Measurements from ENCODE around the gene CLMN. TPM values are rescaled to one million over a fixed set of nuclear protein-coding genes. Genes with fewer than 3 reads are reported as not detected.

Gene CLMN, protein sequence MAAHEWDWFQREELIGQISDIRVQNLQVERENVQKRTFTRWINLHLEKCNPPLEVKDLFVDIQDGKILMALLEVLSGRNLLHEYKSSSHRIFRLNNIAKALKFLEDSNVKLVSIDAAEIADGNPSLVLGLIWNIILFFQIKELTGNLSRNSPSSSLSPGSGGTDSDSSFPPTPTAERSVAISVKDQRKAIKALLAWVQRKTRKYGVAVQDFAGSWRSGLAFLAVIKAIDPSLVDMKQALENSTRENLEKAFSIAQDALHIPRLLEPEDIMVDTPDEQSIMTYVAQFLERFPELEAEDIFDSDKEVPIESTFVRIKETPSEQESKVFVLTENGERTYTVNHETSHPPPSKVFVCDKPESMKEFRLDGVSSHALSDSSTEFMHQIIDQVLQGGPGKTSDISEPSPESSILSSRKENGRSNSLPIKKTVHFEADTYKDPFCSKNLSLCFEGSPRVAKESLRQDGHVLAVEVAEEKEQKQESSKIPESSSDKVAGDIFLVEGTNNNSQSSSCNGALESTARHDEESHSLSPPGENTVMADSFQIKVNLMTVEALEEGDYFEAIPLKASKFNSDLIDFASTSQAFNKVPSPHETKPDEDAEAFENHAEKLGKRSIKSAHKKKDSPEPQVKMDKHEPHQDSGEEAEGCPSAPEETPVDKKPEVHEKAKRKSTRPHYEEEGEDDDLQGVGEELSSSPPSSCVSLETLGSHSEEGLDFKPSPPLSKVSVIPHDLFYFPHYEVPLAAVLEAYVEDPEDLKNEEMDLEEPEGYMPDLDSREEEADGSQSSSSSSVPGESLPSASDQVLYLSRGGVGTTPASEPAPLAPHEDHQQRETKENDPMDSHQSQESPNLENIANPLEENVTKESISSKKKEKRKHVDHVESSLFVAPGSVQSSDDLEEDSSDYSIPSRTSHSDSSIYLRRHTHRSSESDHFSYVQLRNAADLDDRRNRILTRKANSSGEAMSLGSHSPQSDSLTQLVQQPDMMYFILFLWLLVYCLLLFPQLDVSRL
- 0.22 and 0.29 TPM in 2 replicates for total RNA-seq

DNA sequence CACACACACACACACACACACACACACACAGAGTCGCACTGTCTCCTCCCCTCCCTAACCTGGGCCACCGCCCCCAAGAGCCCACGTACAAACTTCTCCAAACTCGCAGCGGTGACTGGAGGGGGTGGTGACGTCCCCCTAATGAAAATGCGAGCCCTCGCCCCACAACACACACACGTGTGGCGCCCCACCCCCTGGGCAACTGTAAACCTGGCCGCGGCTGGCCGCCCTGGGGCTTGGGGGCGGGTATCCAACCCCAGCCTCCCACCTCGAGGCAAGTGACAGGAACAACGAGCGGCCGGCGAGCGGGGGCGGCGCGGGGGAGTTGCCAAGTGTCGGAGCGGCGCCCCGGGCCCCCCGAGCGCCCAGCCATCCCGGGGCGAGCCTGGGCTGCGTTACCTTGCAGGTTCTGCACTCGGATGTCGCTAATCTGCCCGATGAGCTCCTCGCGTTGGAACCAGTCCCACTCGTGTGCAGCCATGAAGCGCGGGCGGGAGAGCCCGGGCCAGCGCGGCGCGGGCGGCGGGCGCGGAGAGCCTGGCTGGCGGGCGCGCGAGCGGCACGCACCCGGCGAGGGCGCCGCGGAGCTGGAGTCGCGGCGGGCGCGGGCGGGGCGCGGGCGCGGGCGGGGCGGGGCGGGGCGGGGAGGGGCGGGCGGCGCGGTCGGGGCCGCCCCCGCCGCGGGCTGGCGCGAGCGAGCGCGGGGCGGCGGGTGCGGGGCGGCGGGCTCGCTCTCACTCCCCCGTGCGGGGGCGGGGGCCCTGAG, at the start of gene CLMN:
CLMN (minus strand) TSS at position 597 of the 766 bp plus-strand sequence; CDS start at position 481, 116 bp downstream.
- intact Hi-C loops (cut with micrococcal nuclease), result loop anchor here (1.0 to 2.0 kb wide), 2 partner anchors 163 to 215 kb away; partner anchors contain the start of gene DICER1

DNA sequence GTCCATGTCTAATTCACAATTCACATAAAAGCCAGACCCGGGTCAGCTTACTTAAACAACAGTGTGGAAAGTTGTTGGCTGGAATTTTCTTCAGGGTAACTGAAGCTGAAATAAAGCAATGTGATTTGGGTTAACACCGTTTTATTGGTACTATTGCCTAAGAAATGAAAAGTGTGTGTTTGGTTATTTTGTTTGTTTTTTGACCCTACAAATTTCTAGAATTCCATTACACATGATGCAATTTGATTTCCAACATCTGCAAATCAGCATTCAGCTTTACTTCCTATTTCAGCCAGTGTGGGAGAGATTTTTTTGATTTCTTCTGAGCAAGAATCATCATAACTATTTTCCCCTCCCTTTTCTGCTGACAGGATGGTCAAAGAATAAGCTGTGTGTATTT, 45.7 kb upstream of the CLMN start:
- intact Hi-C loops (cut with micrococcal nuclease), result loop anchor here (10.0 kb wide), 1 partner anchor 681 kb away; no protein-coding TSS in a partner anchor

DNA sequence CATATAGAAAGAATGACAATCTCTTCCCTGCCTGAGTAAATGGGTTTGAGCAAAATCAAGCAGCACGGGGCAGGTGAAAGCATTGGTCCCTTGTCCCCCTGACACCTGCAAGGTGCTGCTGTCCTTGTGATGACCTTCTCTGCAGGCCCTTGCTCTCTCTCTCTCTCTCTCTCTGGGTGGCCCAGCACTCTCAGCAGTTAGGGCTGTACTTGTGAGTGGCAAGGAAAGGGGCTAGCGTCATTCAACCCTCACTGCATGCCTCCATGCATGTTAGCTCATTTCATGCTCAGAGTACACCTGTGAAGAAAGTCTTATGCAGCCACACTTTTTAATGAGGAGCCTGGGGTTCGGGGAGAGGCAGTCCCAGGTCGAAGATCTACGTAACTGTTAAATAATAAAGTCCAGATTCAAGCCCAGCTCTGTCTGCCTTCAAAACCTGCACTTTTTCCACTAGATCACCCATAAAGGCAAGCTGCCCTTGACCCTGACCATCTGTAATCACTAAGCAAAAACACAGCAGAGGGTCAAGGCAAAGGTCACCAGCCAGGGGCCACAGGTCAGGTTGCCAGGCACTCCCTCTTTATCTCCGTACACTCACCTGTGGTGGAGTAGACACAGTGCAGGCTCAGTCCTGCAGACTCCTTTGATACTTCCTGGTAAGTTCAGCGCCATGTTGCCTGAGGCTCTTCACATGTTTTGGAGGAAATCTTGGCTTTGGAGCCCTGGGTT, 44.9 kb upstream of the CLMN start:
- intact Hi-C loops (cut with micrococcal nuclease), result loop anchor here (10.0 kb wide), 1 partner anchor 680 kb away; no protein-coding TSS in a partner anchor

DNA sequence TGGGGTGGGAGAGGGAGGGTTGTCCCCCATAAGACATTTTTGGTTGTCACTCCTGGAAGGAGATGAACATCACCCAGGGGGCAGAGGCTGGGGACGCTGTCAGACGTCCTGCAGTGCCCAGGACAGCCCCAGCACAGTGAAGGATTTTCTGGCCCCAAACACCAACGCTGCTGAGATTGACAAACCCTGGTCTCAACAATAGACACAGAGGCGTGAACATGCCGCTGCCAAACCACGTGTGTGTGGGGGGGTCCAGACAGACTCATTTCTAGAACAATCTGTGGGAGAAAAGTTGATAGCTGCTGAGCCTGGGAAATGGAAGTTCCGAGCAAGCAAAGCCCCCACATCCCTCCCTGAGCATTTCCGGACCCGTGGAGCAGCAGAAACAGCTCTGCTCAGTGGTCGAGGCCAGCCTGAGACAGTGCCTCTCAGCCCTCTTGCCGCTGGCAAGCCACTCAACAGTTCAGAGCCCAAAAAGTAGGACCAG, 43.8 kb upstream of the CLMN start:
- intact Hi-C loops (cut with micrococcal nuclease), result loop anchor here (10.0 kb wide), 1 partner anchor 679 kb away; no protein-coding TSS in a partner anchor

DNA sequence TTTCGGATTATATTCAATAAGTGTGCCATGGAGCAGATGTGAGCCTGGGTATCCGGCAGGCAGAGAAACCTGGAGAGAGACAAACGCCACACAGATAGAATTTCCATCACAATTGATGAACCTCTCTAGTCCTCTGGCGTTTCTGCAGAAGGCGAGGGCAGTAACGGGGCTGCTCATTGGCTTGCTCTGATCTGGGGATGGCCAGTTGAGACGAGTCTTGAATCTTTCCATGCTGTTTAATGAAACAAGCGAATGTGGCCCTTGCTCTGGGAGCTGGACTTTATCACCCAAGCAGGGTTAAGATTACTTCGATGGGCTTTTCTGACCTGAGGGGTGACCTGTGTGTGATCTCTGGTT, 42.4 kb upstream of the CLMN start:
- intact Hi-C loops (cut with micrococcal nuclease), result loop anchor here (10.0 kb wide), 1 partner anchor 677 kb away; no protein-coding TSS in a partner anchor

DNA sequence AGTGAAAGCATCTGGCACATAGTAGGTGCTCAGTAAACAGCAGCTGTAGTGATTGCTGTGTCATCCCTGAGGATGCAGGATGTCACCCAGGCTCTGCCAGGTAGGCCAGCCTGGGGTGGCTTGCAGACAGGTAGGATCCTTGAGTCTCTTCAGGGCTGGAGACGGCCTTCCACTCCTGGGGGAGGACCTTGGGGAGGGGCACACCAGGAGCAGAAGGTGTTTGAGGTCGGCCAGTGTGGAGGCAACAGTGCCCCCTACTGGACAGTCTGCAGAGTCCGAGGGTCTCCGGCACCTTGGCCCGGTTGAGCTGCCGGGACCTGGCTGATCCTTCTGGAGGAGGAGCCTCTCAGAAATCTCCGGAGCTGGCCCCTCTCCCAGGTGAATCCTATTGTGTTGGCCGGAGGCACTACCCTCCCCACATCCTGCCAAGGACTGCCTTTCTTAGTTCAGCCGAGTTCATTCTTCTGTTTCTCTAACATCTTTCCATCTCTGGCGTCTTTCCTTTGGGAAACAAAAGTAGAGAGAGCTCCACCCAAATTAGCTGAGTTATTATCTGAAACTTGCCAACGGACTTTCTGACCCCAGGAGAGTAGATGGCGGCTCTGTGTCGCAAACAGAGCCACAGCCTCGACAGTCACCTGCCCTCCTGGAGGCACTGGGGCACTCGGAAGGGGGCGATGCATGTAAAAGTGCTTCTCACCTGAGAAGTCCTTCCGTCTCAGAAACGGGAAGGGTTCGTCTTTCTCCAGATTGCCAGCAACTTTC, 41.8 kb upstream of the CLMN start:
- intact Hi-C loops (cut with micrococcal nuclease), result loop anchor here (10.0 kb wide), 1 partner anchor 677 kb away; no protein-coding TSS in a partner anchor

DNA sequence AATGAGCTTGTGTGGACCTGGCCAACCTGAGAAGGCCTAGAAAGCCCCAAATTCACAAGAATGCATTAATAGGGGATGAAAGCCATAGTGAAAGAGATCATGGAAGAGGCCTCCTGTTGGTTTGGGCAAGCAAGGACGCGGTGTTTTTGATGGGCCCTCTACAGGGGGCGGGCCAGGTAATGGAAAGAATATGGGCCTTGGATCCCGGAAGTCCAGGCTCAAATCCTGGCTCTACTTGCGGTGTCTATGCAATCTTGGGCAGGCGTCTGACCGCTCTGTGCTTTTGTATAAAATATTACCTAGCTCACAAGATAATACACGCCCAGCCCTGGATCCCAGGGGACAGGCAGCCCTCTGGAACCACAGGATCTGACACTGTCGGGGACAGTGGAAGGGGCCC, 41.1 kb upstream of the CLMN start:
- intact Hi-C loops (cut with micrococcal nuclease), result loop anchor here (10.0 kb wide), 1 partner anchor 676 kb away; no protein-coding TSS in a partner anchor

DNA sequence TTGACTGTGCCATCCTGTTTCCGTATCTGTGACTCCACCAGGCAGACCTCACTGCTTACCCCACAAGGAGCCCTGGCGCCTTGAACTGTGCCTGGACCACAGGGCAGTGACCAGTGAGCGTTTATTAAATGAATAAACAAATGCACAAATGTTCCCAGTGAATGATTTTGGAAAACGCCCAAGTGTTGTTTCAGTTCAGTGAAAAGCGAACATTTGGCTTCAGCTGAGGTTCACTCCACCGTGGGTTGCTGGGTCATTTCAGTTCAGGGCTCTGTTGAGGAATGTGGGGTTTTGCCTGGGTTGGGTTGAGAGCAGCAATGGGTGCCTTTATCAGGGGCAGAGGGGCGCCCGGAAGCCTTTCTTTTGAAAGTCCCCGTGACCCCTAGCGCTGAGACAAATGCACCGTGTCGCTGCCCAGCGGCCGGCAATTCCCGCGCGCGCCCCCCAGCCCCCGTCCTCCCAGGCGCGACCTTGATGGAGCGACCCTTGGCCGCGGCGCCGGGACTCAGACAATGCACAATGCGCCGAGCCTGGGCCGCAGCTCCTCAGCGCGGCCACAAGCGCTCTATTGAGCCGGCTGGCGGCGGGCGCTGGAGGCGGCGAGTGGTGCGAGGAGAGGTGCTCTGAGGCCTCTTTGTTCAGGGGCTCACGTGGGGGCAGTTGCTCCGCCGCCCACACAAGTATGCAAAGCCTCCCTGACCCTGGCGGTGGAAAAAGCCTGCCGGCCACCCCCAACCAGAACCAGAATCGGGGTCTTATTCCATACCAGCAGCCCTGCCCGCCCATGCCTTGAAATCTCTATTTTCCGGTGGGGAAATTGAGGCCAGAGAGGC, 40.5 kb upstream of the CLMN start:
- intact Hi-C loops (cut with micrococcal nuclease), result loop anchor here (10.0 kb wide), 1 partner anchor 675 kb away; no protein-coding TSS in a partner anchor

DNA sequence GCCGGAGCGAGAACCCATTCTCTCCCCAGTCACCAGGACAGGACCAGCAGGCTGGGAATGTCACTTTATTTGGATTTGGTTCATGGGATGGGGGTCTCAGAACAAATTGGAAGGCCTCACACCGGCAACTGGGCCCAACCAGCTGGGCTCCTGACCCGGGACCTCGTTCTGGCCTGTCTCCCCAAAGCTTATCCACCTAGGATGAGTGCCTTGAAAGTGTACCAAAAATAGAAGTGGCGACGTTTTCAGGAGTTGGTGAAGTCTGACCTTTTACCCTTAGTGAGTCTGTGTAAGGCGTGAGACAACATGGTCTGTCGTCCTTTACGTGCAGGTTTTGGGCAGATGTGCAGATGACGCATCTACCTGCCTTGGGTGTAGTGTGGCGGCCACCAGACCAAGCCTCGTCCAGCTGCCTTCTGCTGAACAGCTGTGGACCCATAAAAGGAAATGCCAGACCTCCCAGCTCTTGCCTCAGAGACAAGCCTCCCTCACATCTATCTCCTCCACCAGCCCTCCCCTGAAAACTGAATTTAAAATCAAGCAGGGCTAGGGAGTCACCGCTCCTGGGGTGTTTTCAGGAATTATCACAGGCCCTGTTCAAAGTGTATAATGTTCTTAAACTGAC, 36.6 kb upstream of the CLMN start:
- intact Hi-C loops (cut with micrococcal nuclease), result no loop called here

DNA sequence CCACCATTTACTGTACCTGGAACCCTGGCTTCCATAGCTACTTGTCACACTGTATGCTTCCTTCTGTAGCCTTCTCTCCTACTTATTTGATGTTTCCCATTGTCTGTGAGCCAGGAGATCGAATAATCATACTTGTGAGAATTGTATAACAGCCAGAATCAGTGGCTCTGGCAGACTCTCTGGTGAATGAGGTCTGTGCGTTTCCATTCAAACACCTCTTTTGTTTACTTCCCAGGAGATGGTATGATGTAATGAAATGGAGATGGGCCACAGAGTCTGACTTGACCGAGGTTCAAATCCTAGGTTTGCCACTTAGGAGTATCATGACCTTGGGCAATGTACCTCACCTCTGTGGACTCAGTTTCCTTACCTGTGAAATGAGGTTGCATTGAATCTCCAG, 35.7 kb upstream of the CLMN start:
- intact Hi-C loops (cut with micrococcal nuclease), result no loop called here

DNA sequence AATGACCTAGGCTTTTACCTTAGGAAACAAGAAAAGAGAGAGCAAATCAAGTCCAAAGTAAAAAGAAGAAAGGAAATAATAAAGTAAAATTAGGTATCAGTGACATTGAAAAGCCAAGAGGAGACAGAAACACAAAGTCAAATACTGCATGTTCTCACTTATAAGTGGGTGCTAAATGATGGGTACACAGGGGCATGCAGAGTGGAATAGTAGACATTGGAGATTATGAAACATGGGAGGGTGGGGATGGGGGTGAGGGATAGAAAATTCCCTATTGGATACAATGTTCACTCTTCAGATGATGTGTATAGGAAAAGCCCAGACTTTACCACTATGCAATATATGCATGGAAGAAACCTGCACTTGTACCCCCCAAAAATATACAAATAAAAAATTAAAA, 35.1 kb upstream of the CLMN start:
- intact Hi-C loops (cut with micrococcal nuclease), result no loop called here

DNA sequence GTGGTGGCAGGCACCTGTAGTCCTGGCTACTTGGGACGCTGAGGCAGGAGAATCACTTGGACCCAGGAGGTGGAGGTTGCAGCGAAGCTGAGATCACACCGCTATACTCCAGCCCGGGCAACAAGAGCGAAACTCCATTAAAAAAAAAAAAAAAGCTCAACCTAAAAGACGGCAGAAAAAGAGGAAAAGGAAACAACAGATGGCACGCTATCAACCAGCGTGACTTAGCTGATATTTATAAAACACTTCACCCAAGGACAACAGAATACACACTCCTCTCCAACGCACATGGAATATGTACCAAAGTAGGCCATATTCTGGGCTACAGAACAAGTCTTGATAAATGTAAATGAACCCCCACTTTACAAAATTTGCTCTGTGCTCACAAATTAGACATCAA, 34.0 kb upstream of the CLMN start:
- intact Hi-C loops (cut with micrococcal nuclease), result no loop called here

DNA sequence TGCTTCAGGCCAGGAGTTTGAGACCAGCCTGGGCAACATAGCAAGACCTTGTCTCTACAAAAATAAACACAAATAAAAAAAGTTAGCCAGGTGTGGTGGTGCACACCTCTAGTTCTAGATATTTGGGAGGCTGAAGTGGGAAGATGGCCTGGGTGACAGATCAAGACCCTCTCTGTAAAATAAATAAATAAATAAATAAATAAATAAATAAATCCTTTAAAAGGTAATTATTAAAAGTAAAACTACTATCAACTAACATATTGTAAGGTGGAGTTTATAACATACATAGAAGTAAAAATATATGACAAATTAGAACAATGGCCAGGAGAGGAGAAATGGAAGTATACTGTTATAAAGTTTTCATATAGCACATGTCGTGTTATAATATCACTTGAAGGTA, 33.3 kb upstream of the CLMN start:
- intact Hi-C loops (cut with micrococcal nuclease), result no loop called here

DNA sequence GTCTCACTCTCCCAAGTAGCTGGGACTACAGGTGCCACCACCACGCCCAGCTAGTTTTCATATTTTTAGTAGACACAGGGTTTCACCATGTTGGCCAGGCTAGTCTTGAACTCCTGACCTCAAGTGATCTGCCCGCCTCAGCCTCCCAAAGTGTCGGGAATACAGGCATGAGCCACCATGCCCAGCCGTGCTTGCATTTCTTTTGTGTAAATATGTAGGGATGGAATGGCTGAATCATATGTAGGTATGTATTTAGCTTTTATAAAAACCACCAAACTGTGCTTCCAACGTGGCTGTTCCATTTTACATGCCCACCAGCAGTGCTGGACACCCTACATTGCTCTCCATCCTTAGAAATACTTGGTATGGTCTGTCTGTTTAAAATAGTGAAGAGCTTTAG, 32.8 kb upstream of the CLMN start:
- intact Hi-C loops (cut with micrococcal nuclease), result no loop called here

DNA sequence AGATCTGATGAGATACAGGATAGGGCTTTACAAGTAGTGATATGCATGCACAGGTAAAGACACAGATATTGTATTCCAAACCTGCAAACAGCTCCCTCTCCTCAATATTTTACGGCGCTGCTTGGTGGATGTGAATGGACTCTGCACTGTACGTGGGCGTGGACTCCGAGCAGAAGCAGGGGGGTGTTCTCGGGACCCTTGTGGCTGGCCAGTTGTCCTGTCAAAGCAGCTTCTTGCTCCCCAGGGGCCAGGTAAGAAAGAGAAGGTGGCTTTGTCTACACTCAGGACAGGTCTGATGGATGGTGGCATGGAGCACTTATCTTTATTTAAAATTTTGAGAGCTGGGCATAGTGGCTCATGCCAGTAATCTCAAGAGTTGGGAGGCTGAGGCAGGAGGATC, 29.5 kb upstream of the CLMN start:
- intact Hi-C loops (cut with micrococcal nuclease), result no loop called here

DNA sequence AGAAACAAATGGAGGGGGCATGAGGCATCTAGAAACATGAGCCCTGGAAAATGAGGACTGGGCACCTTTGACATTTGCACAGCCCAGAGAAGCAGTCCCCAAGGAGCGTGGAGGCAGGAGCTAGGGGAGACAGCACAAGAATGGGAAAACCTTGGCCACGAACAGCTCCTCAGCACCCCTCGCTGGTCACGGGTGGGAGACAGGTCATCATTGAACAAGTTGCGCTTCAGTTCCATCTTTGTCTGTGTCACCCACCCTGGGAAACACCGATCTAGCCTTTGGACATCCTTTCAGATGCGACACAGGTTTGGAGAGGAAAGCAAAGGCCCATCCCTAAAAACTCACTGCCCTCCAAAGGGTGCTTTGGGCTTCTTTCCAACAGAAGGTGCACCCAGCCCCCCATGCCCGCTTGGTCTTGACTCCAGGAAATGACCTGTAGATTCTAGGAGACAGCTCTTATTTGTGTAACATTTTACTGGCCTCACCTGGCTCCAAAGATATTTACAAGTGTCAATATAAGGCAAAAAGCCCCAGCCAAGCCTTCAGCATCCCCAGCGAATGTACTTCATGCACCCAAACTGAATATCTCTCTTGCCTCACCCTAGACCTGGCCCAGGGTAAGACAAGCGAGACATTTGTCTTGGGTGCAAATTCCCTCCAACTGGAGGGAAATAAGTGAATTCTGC, 28.8 kb upstream of the CLMN start:
- intact Hi-C loops (cut with micrococcal nuclease), result no loop called here

DNA sequence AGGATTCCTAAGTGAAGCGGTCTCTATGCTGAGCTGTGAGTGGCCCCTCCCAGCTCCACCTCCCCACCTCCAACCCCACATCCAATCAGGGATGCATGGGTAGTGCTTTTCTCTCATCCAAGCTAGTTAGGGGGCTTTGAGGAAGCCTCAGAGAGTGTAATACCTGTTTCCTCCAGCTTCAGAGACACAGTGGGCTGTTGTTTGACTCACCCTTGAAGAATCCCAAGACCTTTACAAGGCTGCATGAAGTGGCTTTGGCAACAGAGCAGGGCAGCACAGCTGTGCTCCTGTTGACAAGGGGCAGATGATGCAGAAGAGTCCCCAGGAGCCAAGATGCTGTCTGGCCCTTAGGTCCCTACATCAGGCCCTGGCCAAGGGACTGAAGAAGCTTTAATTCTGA, 27.1 kb upstream of the CLMN start:
- intact Hi-C loops (cut with micrococcal nuclease), result no loop called here
